ENCODE measurements around the gene IKBKE.

The IKBKE gene

GRCh38 chr1:206514813-206515387, 44.6 kb downstream of the IKBKE start:
- DNase-seq: no peak

GRCh38 chr1:206516728-206516990, 46.4 kb downstream of the IKBKE start:
- no peak for DNase-seq

- DNase-seq: no peak
These were observed 47.5 kb downstream of the IKBKE start for GRCh38 chr1:206517784-206518183.

- DNase-seq: no peak
These were observed 47.9 kb downstream of the IKBKE start for GRCh38 chr1:206518206-206518605.

GRCh38 chr1:206518743-206519142, 48.5 kb downstream of the IKBKE start:
- no peak for DNase-seq

- DNase-seq: no peak
These were observed 50.9 kb downstream of the IKBKE start for GRCh38 chr1:206521127-206521526.

GRCh38 chr1:206521694-206522402, 51.6 kb downstream of the IKBKE start:
- DNase-seq: no peak

- DNase-seq: no peak
These were observed 54.6 kb downstream of the IKBKE start for GRCh38 chr1:206524739-206525364.

- no peak for DNase-seq
These were observed 56.0 kb downstream of the IKBKE start for GRCh38 chr1:206526064-206526911.

- DNase-seq: no peak
These were observed 59.1 kb downstream of the IKBKE start for GRCh38 chr1:206529425-206529824.

GRCh38 chr1:206532368-206532767, 62.1 kb downstream of the IKBKE start:
- no peak for DNase-seq

GRCh38 chr1:206534552-206534951, 64.3 kb downstream of the IKBKE start:
- no peak for DNase-seq

GRCh38 chr1:206535853-206536188, 65.5 kb downstream of the IKBKE start:
- DNase-seq: no peak

GRCh38 chr1:206537141-206537540, 66.9 kb downstream of the IKBKE start:
- DNase-seq: no peak

GRCh38 chr1:206538086-206538770, 68.0 kb downstream of the IKBKE start:
- DNase-seq: no peak

GRCh38 chr1:206538901-206539640, 68.8 kb downstream of the IKBKE start:
- no peak for DNase-seq

- DNase-seq: no peak
These were observed 69.9 kb downstream of the IKBKE start for GRCh38 chr1:206540044-206540780.

GRCh38 chr1:206541236-206541833, 71.1 kb downstream of the IKBKE start:
- no peak for DNase-seq

- peak; percentile 58 for DNase-seq
These were observed 74.4 kb downstream of the IKBKE start for GRCh38 chr1:206544562-206545257.

- DNase-seq: no peak
These were observed 75.1 kb downstream of the IKBKE start for GRCh38 chr1:206545351-206545750.

Data from KG1 (cell line).